T-helper 2 cell treated with Interferon-gamma antibody and Interleukin-4, amounts not matched to agents 100 ng/mL and 5 ng/mL, for 36 hours (primary cell): ENCODE data around the gene RIMS3. TPM values are rescaled to one million over a fixed set of nuclear protein-coding genes. Genes with fewer than 3 reads are reported as not detected.

Experiments
- intact Hi-C: fragments of 100-400 bp; cut with micrococcal nuclease; formaldehyde crosslinking; loops from one replicate; pipeline ENCODE4 v1.15.1; 2023
- total RNA-seq: library from RNA; stranded (reverse); gene quantifications from 2 replicates; pipeline ENCODE4 v1.2.3, GENCODE V29; 2022

Gene RIMS3
- total RNA-seq, 1 donor from 2014 or later, result 2.5 TPM

DNA sequence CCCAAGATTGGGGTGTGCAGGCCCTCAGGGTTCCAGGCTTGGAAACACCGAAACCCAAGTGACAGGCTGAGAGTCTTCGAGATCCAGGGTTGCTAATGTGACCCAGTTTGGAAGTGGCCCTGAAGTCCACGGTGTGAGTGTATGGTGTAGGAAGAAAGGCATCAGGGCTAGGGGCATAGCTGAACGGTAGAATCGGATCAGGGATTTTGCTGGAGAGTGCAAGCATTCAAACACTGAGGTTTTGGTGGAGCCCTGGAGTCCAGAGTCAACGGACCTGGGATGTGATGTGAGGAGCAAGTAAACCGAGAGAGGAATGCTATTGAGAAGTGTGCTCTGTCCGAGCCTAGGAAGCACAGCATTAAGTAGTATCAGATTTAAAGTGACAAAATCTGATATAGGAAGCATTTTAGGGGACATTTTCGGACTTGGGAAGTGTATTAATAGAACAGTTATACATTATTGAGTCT is 27.0 kb upstream of the RIMS3 start:
- intact Hi-C loops, result loop anchor here (1.0 to 10.0 kb wide), 7 partner anchors 17 to 650 kb away; partner anchors contain the start of genes CAP1, CITED4 and CTPS1

DNA sequence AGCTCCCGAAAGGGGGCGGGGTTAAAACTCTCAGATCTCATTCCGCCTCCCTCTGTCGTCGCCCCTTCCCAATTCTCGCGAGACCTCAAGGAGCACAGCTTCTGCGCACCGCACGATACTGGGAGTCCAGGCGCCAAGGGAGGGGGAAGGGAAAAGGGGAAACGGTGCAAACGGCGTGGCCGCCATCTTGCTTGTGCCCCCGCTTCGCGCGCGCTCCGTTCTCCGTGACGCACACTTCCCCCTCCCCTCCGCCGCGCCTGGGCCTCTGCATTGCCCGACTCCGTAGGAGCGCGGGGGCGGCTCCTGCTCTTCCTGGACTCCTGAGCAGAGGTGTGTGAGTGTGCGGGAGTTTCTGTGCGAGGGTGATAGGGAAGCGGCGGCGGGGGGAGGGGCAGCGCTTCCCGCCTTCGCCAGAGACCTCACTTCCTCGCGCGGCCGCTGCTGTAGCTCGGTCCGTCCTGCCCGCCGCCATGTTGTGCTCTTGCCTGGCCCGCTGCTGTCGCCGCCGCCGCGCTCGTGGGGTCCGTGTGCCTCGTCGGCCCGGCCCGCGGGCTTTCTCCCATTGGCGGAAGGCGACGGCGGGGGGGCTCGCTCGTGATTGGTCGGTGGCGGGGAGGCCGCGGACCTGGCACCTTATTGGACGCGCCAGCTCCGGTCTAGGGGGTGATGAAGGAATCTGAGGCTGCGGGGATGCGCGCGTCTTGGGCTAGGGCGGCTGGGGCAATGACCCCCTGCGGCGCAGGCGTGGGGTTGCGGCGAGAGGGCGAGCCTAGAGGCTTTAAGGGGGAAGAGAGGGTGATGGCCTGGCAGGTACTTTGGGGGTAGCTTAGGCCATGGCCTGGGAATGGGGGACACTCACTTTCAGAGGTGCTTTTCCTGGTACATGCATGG is 26.3 kb upstream of the RIMS3 start, which contains the start of gene NFYC:
NFYC (plus strand) TSS at position 167 of the 891 bp plus-strand sequence. CDS start 47,140 bp downstream, outside the sequence.
- intact Hi-C loops, result loop anchor here (1.0 to 10.0 kb wide), 10 partner anchors 18 to 649 kb away; partner anchors contain the start of genes CAP1, CITED4, CTPS1 and EXO5

DNA sequence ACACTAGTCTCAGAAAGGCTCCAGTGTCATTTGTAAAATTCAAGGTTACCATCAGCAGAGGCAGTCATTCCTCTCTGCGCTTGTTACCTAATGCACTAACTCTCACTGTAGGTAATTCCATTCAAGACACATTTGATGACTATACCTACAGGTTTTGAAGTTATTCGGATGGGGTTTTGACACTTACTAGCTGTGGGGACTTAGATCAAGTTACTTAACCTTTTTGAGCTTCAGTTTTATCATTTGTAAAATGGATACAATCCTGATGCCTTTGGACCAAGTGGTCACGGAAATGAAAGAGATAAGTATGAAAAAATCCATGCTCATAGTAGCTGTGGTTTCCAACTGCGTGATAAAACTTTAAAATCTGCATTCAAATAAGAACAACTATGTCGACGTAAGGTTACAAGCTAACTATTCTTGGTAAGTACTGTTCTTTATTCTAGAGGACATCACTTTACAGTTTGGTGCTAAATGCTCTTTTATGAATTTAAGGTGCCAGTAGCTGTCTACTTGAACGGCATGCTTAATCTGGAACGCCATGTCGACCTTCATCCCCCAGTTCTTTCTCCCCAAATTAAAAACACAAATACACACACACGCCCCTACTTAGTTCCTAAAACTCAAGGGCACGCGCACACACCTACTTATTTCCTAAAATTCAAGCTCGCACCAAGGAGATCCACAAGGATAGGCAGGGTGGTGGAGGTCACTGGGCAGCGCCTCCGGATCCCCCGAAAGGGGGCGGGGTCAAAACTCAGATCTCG is 25.5 kb upstream of the RIMS3 start:
- intact Hi-C loops, result loop anchor here (1.0 to 10.0 kb wide), 8 partner anchors 26 to 649 kb away; partner anchors contain the start of genes CAP1, CITED4, EXO5 and RIMS3

DNA sequence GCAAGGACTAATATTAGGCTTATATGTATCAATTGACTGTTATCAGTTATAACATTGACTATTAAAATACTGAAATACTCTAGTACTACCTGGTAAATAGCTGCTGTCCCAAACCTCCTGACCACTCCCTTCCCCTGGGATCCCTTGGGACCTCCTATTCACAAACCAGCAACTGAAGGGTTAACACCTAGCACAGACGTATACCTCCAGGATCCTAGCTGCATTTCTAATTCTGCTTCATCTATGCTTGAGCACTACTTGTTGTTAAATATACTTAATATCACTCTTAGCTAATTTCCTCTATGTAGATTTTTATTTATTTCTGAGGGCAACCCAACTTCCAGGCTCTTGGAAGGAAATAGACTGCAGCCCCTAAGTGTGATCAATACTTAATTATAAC is 24.3 kb upstream of the RIMS3 start:
- intact Hi-C loops, result loop anchor here (2.0 to 10.0 kb wide), 6 partner anchors 75 to 647 kb away; partner anchors contain the start of genes CAP1, CITED4 and ZNF684

DNA sequence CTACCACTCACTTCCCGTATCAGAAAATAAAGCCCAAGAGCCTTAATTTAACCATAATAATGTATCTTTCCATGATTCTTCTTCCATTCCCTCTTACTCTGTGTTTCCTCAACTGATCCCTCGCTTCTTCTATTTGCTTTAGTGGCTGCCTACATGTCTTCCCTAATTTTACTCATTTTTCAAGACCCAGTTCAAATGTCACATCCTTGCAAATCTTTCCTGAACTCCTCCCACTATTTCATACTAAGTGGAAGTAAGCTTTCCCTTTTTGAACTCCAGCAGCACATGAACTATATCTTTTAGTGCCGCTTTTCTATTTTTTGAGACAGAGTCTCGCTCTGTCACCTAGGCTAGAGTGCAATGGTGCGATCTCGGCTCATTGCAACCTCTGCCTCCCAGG is 22.2 kb upstream of the RIMS3 start:
- intact Hi-C loops, result no loop called here

DNA sequence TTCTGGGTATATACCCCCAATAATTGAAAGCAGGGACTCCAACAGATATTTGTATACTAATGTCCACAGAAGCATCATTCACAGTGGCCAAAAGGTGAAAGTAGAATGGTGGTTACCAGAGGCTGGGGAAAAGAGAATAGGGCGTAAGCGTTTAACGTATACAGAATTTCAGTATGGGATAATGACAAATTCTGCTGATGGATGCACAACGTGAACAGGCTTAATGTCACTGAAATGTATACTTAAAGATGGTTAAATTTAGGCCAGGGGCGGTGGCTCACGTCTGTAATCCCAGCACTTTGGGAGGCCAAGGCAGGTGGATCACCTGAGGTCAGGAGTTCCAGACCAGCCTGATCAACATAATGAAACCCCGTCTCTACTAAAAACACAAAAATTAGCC is 21.6 kb upstream of the RIMS3 start:
- intact Hi-C loops, result no loop called here

DNA sequence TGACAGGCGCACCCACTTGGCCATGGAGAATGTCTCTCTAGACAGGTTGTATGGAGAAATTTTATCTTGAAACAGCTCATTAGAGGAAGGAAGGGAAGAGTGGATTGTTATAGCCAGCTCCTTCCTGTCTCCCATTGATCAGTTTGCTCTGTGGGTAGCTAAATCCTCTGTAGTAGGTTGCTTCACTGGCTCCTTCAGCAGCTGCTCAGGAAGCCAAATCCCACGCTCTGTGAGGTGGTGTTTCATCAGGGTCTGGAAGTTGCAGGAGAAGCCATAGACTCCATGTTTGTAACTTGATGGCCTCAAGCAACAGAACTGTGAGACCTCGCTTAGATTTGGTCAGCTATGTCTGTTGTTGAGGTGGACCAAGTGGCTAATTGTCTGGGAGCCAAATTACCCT is 19.2 kb upstream of the RIMS3 start:
- intact Hi-C loops, result no loop called here

DNA sequence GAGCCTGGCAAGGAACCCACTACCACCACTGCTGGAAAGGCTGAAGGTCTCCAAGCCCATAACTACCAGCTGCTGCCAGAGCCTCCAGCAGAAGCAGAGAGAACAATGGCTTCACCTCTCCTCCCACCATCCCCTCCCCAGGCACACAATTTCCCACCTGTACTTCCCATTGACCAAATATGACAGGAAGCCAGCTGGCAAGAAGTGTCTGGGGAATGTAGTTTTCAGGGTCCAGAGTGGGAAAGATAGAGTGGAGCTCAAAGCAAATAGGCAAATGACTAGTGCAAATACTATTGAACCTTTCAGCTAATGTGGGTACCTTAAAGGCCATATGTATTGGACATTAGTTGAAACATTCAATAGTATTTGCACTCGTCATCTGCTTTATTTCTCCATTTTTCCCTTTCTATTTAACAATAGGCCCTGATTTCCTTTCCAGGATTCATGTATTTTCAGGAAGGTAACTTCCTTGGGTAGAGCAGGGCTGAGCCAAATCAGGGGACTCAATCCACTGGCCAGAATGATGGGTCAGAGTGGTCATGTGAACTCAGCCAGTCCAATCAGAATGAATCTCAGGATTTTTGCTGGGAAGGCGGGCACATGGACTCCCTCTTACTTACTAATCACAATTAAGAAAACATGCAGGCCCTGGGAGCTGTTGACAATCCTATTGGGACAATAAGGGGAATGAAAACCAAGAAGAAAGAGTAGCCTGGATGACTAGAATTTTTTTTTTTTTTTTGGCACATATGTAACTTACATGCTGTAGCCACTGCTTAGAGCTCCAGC is 13.9 kb upstream of the RIMS3 start:
- intact Hi-C loops, result no loop called here

DNA sequence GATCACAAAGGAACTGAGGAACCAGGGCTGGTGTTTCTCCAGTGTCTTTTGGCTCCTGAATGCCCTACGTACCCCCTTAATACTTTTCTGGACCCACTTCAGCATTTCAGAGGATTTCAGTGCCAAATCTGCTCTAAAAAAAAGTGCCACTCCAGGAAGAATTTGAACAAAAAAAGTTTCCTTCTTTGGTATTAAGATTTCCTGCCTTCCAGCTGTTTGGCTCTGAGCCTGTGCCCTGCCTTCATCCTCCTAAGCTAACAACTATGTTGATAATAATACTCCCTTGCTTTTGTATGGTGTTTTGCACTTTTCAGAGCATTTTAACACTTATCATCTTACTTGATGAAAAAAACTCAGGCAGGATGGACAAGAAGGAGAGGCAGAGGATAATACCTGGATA is 11.0 kb upstream of the RIMS3 start:
- intact Hi-C loops, result no loop called here

DNA sequence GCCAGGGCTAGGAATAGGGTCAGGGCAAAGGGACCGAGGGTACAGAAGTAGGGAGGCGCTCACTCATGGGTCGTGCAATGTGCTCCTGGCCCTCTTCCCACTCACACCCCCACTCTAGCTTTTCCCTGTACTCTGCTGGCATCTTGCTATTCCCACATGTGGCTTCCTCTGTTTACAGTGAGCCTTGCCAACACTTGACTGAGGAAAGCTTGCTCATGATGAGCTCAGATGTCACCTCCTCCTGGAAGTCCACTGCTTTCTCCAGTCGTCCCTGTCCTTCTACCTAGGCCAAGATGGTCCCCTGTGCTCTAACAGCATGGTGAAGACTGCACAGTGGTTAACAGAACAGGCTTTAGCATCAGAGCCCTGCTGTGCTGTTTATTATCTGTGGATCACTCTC is 8.0 kb upstream of the RIMS3 start:
- intact Hi-C loops, result no loop called here

DNA sequence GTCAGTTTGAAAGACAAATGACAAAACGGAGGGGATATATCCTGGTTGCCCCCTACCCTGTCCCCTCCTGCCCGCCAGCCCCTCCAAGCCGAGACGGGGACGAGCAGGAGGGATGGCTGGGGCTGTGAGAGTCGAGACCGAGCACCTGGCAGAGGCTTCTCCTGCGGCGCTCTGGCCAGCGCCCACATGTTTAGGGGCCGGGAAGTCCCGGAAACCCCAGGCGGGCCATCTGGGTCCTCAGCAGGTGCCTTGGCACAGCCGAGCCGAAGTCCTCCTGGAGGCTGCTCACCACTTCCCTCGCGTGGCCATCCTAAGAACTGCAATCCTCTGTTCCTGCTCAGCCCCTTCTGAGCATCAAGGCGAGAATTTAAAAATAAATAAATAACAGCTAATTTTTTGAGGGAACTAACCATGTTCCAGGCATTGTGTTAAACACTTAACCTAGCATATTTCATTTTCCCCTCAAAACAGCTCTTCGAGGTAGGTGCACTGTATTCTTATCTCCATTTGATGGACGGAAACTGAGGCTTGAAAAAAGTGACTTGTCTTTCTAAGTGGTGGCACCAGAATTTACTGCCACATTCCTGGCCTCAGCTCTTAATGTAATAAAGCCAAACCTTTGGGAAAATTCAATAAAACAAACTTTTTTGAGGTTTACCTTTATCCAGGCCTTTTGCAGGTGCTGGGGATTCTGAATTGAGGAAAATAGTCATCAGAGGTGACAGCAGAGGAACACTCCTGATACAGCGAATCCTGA is 3.5 kb upstream of the RIMS3 start:
- intact Hi-C loops, result loop anchor here (1.0 to 5.0 kb wide), 4 partner anchors 42 to 137 kb away; partner anchors contain the start of gene ZNF684

DNA sequence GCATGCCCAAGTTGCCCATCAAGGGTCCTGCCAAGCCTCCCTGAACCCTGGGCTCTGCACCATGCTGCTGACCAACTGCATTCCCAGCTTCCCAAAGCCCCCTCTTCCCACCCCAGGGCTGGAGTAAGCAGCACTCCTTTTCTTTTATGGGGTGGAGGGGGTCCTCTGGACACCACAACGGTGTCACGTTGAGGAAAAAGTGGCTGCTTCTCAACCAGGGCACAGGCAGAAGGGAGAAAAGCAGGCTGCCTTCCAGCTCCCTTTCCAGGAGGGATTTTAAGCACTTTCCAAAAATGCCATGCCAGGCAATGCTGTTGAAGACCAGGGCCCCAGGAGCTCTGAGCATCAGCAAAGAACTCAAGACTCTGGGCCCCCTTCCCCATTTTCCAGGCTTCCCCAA is 691 bp downstream of the RIMS3 start:
- intact Hi-C loops, result loop anchor here (1.0 to 5.0 kb wide), 5 partner anchors 27 to 198 kb away; partner anchors contain the start of genes CITED4, NFYC and ZNF684

DNA sequence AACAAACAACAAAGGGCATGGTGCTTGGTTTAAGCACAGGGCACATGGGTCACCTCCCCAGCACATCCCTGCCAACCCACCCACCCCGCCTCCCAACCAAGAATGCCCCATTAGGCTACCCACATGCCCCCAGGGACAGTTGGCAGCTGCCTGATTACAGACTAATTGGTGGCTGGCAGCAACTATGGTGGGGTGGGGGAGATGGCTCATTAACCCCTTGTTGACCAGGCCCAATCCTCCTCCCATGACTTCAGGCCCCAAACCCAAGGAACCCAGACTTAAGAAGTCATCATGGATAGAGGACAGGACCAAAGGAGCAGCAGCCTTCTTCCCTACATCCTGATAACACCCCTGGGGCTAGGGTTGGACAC is 1.3 kb downstream of the RIMS3 start:
- intact Hi-C loops, result no loop called here

DNA sequence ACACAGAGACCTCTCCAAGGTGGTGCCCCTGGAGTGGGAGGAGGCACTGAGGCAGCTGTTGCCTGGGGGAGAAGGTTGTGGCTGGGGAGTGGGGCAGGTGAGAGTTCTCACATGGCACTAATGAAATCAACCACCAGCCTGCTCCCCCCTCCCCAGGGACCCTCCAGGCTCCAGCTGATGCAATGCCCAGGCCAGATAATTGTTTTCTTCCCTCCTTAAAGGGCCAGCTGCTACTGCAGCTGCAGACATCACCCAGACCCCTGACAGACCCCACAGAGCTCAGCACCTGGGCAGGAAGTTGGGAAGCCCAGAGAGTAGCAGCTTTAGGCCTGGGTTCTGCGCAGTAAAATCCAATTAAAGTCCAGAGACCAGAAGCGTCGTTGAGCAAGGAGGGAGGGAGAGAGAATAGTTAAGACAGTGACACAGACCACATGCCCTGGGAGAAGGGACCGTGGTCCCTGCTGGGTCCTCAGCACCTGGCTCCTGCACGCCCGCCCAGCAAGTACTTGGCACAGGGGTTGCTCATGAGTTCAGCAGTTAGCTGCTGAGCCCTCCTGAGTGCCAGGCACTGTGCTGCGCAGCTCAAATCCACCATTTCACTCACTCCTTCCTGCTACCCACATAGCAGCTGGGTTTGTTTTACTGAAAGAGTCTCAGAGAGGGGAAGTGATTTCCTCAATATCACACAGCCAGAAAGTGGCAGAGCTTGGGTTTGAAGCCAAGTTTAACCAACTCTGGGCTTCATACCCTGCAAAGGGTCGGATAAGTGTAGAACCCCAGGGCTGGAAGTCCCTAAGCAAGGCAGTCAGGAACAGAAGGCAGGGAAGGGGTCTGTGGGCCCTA is 1.9 kb downstream of the RIMS3 start:
- intact Hi-C loops, result no loop called here

DNA sequence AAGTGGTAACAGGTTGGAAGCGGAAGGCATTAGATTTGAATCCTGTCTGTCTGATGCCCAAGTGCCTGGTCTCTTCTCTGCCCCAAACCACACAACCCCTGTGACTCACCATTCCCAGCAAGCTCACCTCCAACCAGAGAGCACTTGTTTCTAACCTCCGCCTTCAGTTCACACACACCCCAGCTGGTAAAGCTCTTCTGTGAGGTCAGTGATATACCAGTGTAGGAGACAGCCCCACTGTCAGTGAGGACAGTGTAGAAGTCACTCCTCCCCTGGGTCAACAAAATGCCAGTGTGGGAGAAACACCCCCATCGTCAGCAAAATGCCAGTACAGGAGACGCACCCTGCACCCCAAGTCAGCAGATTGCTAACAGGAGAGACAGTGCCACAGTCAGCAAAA is 2.6 kb downstream of the RIMS3 start:
- intact Hi-C loops, result no loop called here

DNA sequence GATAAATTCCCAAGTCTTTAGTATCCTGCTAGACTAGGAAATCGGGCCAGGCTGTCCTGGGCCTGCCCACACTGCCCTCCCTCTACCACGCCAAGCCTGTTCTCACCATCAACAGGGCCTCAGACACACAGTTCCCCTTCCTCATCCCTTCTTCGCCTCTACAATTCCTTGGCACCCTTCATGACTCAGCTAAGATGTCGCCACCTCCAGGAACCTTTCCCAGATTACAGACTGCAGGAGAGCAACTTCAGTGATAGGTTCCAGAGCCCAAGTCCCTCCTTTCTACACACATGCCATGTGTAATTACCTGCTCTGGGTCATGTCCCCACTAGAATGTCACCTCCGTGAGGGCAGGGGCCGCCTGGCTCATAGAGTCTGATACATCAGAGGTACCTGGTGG is 3.3 kb downstream of the RIMS3 start:
- intact Hi-C loops, result no loop called here

DNA sequence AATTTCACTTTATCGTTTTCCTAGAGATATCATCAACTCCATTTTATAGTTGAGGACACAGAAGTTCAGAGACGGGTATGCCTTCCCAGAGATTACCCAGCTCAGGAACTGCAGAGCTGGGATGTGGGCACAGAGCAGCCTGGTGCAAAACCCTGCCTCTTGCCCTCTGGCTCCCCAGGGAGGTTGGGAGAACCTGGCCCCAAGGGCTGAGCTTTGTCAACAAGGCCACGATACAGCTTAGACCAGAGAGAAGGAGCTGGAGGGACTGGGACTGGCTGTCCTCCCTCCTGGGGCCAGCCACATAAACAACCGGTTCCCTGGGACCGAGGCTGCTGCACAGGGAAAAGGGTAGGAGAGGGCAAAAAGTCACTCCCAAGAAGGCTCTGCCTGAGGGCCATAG is 3.8 kb downstream of the RIMS3 start:
- intact Hi-C loops, result no loop called here

DNA sequence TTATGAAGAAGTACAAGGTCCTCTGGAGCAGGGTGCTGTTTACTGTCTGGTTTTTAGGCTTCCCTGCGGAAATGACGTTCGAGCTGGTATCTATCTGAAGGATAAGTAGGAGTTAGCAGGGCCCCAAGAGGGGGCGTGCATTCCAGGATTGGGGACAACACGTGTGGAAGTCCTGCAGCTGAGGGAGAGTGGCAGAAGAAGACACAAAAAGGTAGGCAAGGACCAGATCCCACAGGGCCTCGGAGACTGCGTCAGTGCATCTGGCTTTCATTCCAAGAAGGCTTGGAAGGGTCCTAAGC is 5.9 kb downstream of the RIMS3 start:
- intact Hi-C loops, result no loop called here
